Stimulated activated CD8-positive, alpha-beta memory T cell treated with anti-CD3 and anti-CD28 coated beads, Interleukin-15, amount 100 ng/mL, for 24 hours (primary cell): Measurements from ENCODE around the gene CRELD2.

ENCODE experiments used
- DNase-seq: peaks from one replicate; pipeline ENCODE4 v3.0.0-alpha.2; 2020; ENCODE audit warnings: low read depth

Gene CRELD2

GRCh38 chr22:49917974-49918910 is at the start of gene CRELD2, which contains the start of gene ALG12:
Gene CRELD2 (plus strand): TSS chr22:49918634. CDS start chr22:49918770, 136 bp downstream.
Gene ALG12 (minus strand): TSS chr22:49918438. CDS start chr22:49913765, 4,673 bp downstream.
- DNase-seq: peak; percentile 92

GRCh38 chr22:49869086-49869830 is 49.2 kb upstream of the CRELD2 start:
- DNase-seq: no peak

- DNase-seq: no peak
Measured at GRCh38 chr22:49869845-49870712, 48.4 kb upstream of the CRELD2 start.

- DNase-seq: no peak
Measured at GRCh38 chr22:49871482-49871881, 47.0 kb upstream of the CRELD2 start.

- no peak for DNase-seq
Measured at GRCh38 chr22:49872347-49872746, 46.1 kb upstream of the CRELD2 start.

GRCh38 chr22:49873228-49873940 is 45.0 kb upstream of the CRELD2 start:
- DNase-seq: no peak

GRCh38 chr22:49877642-49878041 is 40.8 kb upstream of the CRELD2 start:
- no peak for DNase-seq

GRCh38 chr22:49878206-49878605 is 40.2 kb upstream of the CRELD2 start:
- no peak for DNase-seq

- DNase-seq: no peak
Measured at GRCh38 chr22:49879871-49880270, 38.6 kb upstream of the CRELD2 start.

- DNase-seq: no peak
Measured at GRCh38 chr22:49880281-49880680, 38.2 kb upstream of the CRELD2 start.

GRCh38 chr22:49881856-49882255 is 36.6 kb upstream of the CRELD2 start:
- DNase-seq: no peak

GRCh38 chr22:49882519-49883293 is 35.7 kb upstream of the CRELD2 start:
- no peak for DNase-seq

GRCh38 chr22:49883294-49883640 is 35.2 kb upstream of the CRELD2 start:
- DNase-seq: no peak

GRCh38 chr22:49884075-49884474 is 34.4 kb upstream of the CRELD2 start:
- DNase-seq: no peak

- no peak for DNase-seq
Measured at GRCh38 chr22:49884503-49885260, 33.8 kb upstream of the CRELD2 start.

GRCh38 chr22:49885281-49885680 is 33.2 kb upstream of the CRELD2 start:
- no peak for DNase-seq

GRCh38 chr22:49885881-49886280 is 32.6 kb upstream of the CRELD2 start:
- no peak for DNase-seq

- DNase-seq: no peak
Measured at GRCh38 chr22:49886346-49887063, 31.9 kb upstream of the CRELD2 start.

GRCh38 chr22:49887064-49887451 is 31.4 kb upstream of the CRELD2 start:
- DNase-seq: no peak
